HG03575 (cell line): ENCODE data around the gene WDR88.
"Not testable (repeated sequence)": the region's sequence is repeated elsewhere in the genome, so short reads cannot be mapped to it uniquely, and the experiment has no call there.

Source experiments
- ATAC-seq: cut with Tn5 transposase; IDR thresholded peaks from one replicate; pipeline ENCODE4 v1.9.1; 2021; ENCODE audit not compliant: unreplicated experiment, insufficient number of reproducible peaks, low FRiP score; ENCODE audit errors: extremely low read depth

The WDR88 gene

DNA sequence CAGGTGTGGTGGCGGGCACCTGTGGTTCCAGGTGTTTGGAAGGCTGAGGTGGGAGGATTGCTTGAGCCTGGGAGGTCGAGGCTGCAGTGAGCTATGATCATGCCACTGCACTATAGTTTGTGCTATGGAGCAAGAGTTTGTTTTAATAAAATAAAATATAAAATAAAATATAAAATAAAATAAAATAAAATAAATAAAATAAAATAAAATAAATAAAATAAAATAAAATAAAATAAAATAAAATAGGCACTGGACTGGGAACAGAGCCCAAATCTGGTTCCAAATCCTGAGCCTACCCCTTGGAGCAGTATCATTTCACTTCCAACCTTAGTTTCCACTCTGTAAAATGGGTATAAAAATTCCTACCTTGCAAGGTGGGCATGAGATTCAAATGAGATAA lies 90.3 kb downstream of the WDR88 start:
- not testable (repeated sequence) for ATAC-seq

- ATAC-seq: no peak
Measured at GRCh38 chr19:33224694-33225457, 93.0 kb downstream of the WDR88 start.
